Gastrocnemius medialis (tissue), 4 donors: ENCODE measurements around the gene GFAP. TPM values are rescaled to one million over a fixed set of nuclear protein-coding genes. Genes with fewer than 3 reads are reported as not detected.

Experiments
- ATAC-seq, 2 donors: fragments of 150-250 bp; one replicate each; pipeline ENCODE4 v1.9.1; 2016
- DNase-seq, 2 donors: peaks; one replicate each; pipeline ENCODE4 v3.0.0-alpha.2; 2019
- H3K27ac ChIP-seq, 4 donors: fragments of 200-600 bp; sonication (generic); 1 replicate in 1 of 4; 2 replicates in 3 of 4; pipeline ENCODE4 v1.5.1; 2016 to 2018; ENCODE audit warnings: mild to moderate bottlenecking in 2 of 4, moderate library complexity in 1 of 4
- H3K27me3 ChIP-seq, 3 donors: fragments of 200-600 bp; sonication (generic) in 2 of 3; 1 replicate in 1 of 3; 2 replicates in 2 of 3; pipeline versions ENCODE4 v1.5.1 to v1.6.0; 2016 to 2019; ENCODE audit warnings: mild to moderate bottlenecking in 1 of 3, moderate library complexity in 1 of 3
- H3K36me3 ChIP-seq, 2 donors: fragments of 200-600 bp; sonication (generic) in 1 of 2; one replicate each; pipeline ENCODE4 v1.5.1; 2017 to 2018
- H3K4me1 ChIP-seq, 2 donors: fragments of 200-600 bp; sonication (generic) in 1 of 2; one replicate each; pipeline ENCODE4 v1.5.1; 2016 to 2017; ENCODE audit warnings: mild to moderate bottlenecking in 2 of 2
- H3K4me3 ChIP-seq, 4 donors: fragments of 200-600 bp; sonication (generic) in 3 of 4; 1 replicate in 1 of 4; 2 replicates in 3 of 4; pipeline ENCODE4 v1.5.1; 2016 to 2019; ENCODE audit warnings: mild to moderate bottlenecking in 2 of 4
- H3K9me3 ChIP-seq, 3 donors: fragments of 200-600 bp; sonication (generic) in 2 of 3; 1 replicate in 1 of 3; 2 replicates in 2 of 3; pipeline ENCODE4 v1.5.1; 2016 to 2019
- POLR2A ChIP-seq, 2 donors: fragments of 450-650 bp; IDR thresholded peaks; one replicate each; pipeline ENCODE4 v1.6.1; 2017; ENCODE audit warnings: antibody characterized with exemption in 2 of 2, mild to moderate bottlenecking in 2 of 2, moderate library complexity in 2 of 2
- in situ Hi-C, 4 donors: fragments of 200-750 bp; cut with MboI; loops; one replicate each; pipeline versions ENCODE4 v1.15.0 to v1.8.0; 2017; ENCODE audit warnings: low sequenced_read_pairs in 4 of 4
- intact Hi-C: fragments of 100-400 bp; cut with DNase I; formaldehyde crosslinking; loops from one replicate; pipeline ENCODE4 v1.15.1; 2023; ENCODE audit warnings: low total_unique reads
- total RNA-seq, 4 donors: library from RNA; depleted of rRNA; stranded (reverse); fragments of >200 nt; gene quantifications; one replicate each; pipeline versions ENCODE4 v1.1.0 to v1.2.3, GENCODE V29; 2016
- TF ChIP-seq, protein P1 (sequence below), 5 experiments: fragments of 450-650 bp in 3 of 5; fragments of 200-600 bp in 2 of 5; sonication (generic) in 2 of 5; IDR thresholded peaks in 4 of 5; conservative IDR thresholded peaks in 1 of 5; 1 replicate in 4 of 5; 2 replicates in 1 of 5; pipeline ENCODE4 v1.5.1; 2016 to 2019; ENCODE audit warnings: antibody characterized with exemption in 5 of 5, mild to moderate bottlenecking in 3 of 5, moderate library complexity in 3 of 5

GFAP gene
- total RNA-seq, 4 donors from 2014 or later: not detected

DNA sequence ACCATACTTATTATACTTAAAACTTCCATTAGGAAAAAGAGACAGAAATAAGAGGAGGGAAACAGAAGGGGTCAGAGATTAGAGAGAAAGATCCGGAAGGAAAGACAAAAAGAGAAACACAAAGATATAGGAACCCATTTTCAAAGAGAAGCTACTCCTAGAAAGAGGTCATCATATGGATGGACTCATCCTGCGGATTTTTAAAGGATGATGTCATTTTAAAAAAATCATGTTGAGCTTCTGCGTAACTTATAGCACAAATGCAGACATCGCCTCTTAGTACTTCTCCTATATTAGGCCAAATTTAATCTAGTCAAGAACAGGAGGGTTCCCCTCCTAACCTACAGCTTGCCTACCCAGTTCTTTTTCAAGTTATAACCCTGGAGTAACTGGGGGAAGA, 34.2 kb downstream of the GFAP start:
- Histone ChIP-seq H3K4me1 (no peaks in the 10 kb centered on the region), H3K27ac (no peak overlapping the region), H3K9me3 (no peaks in the 10 kb centered on the region), H3K36me3 (peaks cover 3 to 78% of the 10 kb centered on the region in 2 donors), H3K4me3 (no peak overlapping the region), H3K27me3 (no peaks in the 10 kb centered on the region)
- ATAC-seq (no peak), DNase-seq (no peak)
- in situ Hi-C loops: no loop called here
- TF ChIP-seq, protein P1, sequence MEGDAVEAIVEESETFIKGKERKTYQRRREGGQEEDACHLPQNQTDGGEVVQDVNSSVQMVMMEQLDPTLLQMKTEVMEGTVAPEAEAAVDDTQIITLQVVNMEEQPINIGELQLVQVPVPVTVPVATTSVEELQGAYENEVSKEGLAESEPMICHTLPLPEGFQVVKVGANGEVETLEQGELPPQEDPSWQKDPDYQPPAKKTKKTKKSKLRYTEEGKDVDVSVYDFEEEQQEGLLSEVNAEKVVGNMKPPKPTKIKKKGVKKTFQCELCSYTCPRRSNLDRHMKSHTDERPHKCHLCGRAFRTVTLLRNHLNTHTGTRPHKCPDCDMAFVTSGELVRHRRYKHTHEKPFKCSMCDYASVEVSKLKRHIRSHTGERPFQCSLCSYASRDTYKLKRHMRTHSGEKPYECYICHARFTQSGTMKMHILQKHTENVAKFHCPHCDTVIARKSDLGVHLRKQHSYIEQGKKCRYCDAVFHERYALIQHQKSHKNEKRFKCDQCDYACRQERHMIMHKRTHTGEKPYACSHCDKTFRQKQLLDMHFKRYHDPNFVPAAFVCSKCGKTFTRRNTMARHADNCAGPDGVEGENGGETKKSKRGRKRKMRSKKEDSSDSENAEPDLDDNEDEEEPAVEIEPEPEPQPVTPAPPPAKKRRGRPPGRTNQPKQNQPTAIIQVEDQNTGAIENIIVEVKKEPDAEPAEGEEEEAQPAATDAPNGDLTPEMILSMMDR (IDR thresholded peaks at IDR 0.05 in 4 of 5, conservative IDR thresholded peaks at IDR 0.05 in 1 of 5): no peak
- TF ChIP-seq POLR2A (IDR thresholded peaks at IDR 0.05): no peak
- intact Hi-C loops: no loop called here

DNA sequence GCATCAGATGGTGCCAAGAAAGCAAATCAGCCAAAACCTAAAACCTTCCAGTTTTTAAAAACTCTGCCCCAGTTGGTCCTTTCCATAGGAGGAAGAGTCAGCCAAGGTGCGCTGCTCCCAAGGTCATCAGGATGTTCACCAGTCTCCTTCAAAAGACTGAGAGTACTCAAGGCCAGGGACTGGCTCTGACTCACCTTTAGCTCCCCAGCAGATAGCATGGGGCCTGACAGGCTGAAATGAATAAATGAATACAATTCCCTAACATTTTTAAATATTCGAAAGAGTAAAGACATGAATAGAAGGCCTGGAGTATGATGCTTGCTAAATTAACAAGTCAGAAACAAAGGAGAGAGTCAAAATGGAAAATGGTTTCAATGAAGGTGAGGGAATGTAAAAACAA, 35.2 kb downstream of the GFAP start:
- ATAC-seq (no peak), DNase-seq (no peak)
- H3K27ac ChIP-seq: no peak overlapping the region
- no peaks in the 10 kb centered on the region for H3K27me3 ChIP-seq
- H3K9me3 ChIP-seq: no peaks in the 10 kb centered on the region
- TF ChIP-seq POLR2A (IDR thresholded peaks at IDR 0.05): no peak
- TF ChIP-seq, protein P1 (IDR thresholded peaks at IDR 0.05 in 4 of 5, conservative IDR thresholded peaks at IDR 0.05 in 1 of 5): no peak
- H3K4me1 ChIP-seq: no peaks in the 10 kb centered on the region
- no peak overlapping the region for H3K4me3 ChIP-seq
- intact Hi-C loops: no loop called here
- peaks cover 3 to 78% of the 10 kb centered on the region in 2 donors for H3K36me3 ChIP-seq
- in situ Hi-C loops: no loop called here

DNA sequence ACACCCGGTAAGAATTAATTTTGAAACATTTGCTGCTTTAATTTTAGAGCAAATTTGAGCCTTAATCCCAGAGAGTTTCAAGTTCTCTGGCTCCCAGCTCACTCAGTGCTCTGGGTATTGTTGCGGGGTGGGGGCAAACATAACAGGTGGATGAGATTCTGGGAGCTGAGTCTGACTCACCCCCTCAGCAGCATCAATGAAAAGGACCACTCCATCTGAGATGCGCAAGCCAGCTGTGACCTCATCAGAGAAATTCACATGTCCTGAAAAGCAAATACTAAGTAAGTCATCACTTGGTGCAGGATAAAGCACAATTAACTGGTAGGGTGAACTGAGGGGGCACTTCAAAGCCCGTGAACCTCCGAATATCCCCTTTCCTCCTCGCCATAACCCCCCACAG, 35.9 kb downstream of the GFAP start:
- no peaks in the 10 kb centered on the region for H3K27me3 ChIP-seq
- no peak overlapping the region for H3K4me3 ChIP-seq
- no peaks in the 10 kb centered on the region for H3K4me1 ChIP-seq
- TF ChIP-seq, protein P1 (IDR thresholded peaks at IDR 0.05 in 4 of 5, conservative IDR thresholded peaks at IDR 0.05 in 1 of 5): no peak
- TF ChIP-seq POLR2A (IDR thresholded peaks at IDR 0.05): no peak
- peaks cover 3 to 78% of the 10 kb centered on the region in 2 donors for H3K36me3 ChIP-seq
- ATAC-seq (no peak), DNase-seq (no peak)
- intact Hi-C loops: no loop called here
- H3K9me3 ChIP-seq: no peaks in the 10 kb centered on the region
- in situ Hi-C loops: no loop called here
- H3K27ac ChIP-seq: no peak overlapping the region

DNA sequence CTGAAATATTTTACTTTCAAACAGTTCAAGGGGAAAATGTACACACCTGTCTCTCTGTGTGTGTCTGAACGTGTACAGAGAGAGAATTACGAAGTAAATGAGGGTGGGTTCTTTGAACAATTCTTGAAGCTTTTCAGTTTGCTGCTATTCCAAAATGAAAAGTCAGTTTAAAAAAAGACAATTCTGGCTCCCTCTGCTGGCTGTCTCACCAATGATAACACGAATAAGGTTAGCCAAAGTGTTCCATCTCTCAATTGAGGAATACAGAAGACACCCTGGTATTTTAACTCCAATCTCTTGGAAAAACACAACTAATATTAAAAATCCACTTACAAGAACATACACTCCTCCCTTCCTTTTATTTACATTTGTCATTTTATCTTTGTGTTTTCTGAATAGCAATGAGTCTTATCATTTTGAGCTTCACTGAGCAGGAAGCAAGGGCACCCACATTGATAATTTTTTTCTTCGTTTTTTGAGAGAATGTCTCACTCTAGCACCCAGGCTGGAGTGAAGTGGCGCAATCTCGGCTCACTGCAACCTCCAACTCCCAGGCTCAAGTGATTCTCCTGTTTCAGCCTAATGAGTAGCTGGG, 36.6 kb downstream of the GFAP start:
- no peaks in the 10 kb centered on the region for H3K9me3 ChIP-seq
- no peak overlapping the region for H3K27ac ChIP-seq
- no peak for TF ChIP-seq POLR2A (IDR thresholded peaks at IDR 0.05)
- TF ChIP-seq, protein P1 (IDR thresholded peaks at IDR 0.05 in 4 of 5, conservative IDR thresholded peaks at IDR 0.05 in 1 of 5): peak in 4 of 5 experiments; percentile 8 to 40 (median 28)
- peaks cover 3 to 75% of the 10 kb centered on the region in 2 donors for H3K36me3 ChIP-seq
- intact Hi-C loops: loop anchor here (1.0 kb wide), 1 partner anchor 103 kb away; no protein-coding TSS in a partner anchor
- in situ Hi-C loops: no loop called here
- DNase-seq: no peak
- H3K27me3 ChIP-seq: no peaks in the 10 kb centered on the region
- H3K4me1 ChIP-seq: no peaks in the 10 kb centered on the region
- no peak for ATAC-seq
- no peak overlapping the region for H3K4me3 ChIP-seq

DNA sequence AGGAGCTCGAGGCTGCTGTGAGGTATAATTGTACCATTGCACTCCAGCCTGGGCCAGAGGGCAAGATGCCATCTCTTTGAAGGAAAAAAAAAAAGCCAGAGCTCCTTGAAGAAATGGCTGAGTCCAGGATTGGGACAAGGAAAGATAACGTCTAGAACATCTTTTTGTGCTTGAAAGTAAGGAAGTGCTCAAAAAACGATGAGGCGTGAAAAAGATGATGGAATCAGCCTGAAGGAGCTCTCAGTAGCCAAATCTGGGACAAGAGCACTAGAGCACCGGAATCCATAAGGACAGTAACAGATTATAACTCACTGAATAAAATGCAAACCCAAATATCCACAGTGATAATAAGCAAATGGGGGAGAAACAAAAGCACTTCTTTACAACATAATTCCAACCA, 38.2 kb downstream of the GFAP start:
- Histone ChIP-seq H3K4me3 (no peak overlapping the region), H3K27me3 (no peaks in the 10 kb centered on the region), H3K9me3 (no peaks in the 10 kb centered on the region), H3K4me1 (peaks cover 8 to 12% of the 10 kb centered on the region in 2 donors), H3K27ac (no peak overlapping the region), H3K36me3 (peaks cover 3 to 59% of the 10 kb centered on the region in 2 donors)
- in situ Hi-C loops: no loop called here
- TF ChIP-seq POLR2A (IDR thresholded peaks at IDR 0.05): no peak
- TF ChIP-seq, protein P1 (IDR thresholded peaks at IDR 0.05 in 4 of 5, conservative IDR thresholded peaks at IDR 0.05 in 1 of 5): no peak
- DNase-seq (no peak), ATAC-seq (no peak)
- intact Hi-C loops: no loop called here
